Lower leg skin (tissue), 4 donors: ENCODE results near the gene SPATC1L. TPM values are rescaled to one million over a fixed set of nuclear protein-coding genes. Genes with fewer than 3 reads are reported as not detected.

Experiments used
- DNase-seq, 2 donors: peaks; one replicate each; pipeline ENCODE4 v3.0.0-alpha.2; 2019; ENCODE audit warnings: low spot score in 2 of 2
- H3K4me3 ChIP-seq: fragments of 200-600 bp; sonication (generic); 2 replicates; pipeline ENCODE4 v1.5.1; 2017; ENCODE audit warnings: mild to moderate bottlenecking, low read depth; ENCODE audit not compliant: poor library complexity, severe bottlenecking
- CTCF ChIP-seq, 3 donors: fragments of 450-650 bp; IDR thresholded peaks; one replicate each; pipeline ENCODE4 v1.5.1; 2016; ENCODE audit warnings: antibody characterized with exemption in 3 of 3, mild to moderate bottlenecking in 3 of 3, moderate library complexity in 2 of 3
- POLR2A ChIP-seq, 2 donors: fragments of 450-650 bp; IDR thresholded peaks; one replicate each; pipeline ENCODE4 v1.6.1; 2016 to 2017; ENCODE audit warnings: antibody characterized with exemption in 2 of 2, mild to moderate bottlenecking in 1 of 2, moderate library complexity in 1 of 2
- WGBS, 2 donors: methylation state at CpG; one replicate each; pipeline ENCODE4 v1.1.5; 2018; 5-methylcytosine and 5-hydroxymethylcytosine counted together
- intact Hi-C: fragments of 100-400 bp; cut with DNase I; formaldehyde crosslinking; loops from one replicate; pipeline ENCODE4 v1.15.0; 2023; ENCODE audit warnings: low total_unique reads
- total RNA-seq, 4 donors: library from RNA; depleted of rRNA; stranded (reverse); fragments of >200 nt; gene quantifications; one replicate each; pipeline ENCODE4 v1.1.0, GENCODE V29; 2016

Gene SPATC1L
- total RNA-seq, 4 donors from 2014 or later: 2.1 to 7.5 (median 4.0) TPM

GRCh38 chr21:46157987-46158451, 26.2 kb downstream of the SPATC1L start:
- WGBS, 2 donors: 88 to 93% methylated on average over 15 of the region's 15 CpGs
- intact Hi-C loops: no loop called here
- TF ChIP-seq POLR2A (IDR thresholded peaks at IDR 0.05) (no peak), CTCF (IDR thresholded peaks at IDR 0.05) (no peak)
- DNase-seq: peak in 1 of 2 donors; percentile 79
- no peak overlapping the region for H3K4me3 ChIP-seq

GRCh38 chr21:46157396-46157986, 26.8 kb downstream of the SPATC1L start:
- intact Hi-C loops: no loop called here
- 93 to 94% methylated on average over 12 of the region's 12 CpGs for WGBS, 2 donors
- peak in 1 of 2 donors; percentile 80 for DNase-seq
- H3K4me3 ChIP-seq: no peak overlapping the region
- TF ChIP-seq CTCF (IDR thresholded peaks at IDR 0.05) (no peak), POLR2A (IDR thresholded peaks at IDR 0.05) (no peak)

- WGBS, 2 donors: 78 to 85% methylated on average over 10 of the region's 10 CpGs
- intact Hi-C loops: no loop called here
- no peak for TF ChIP-seq CTCF (IDR thresholded peaks at IDR 0.05)
- TF ChIP-seq POLR2A (IDR thresholded peaks at IDR 0.05): no peak
- no peak overlapping the region for H3K4me3 ChIP-seq
- peak in 1 of 2 donors; percentile 74 for DNase-seq
Measured at GRCh38 chr21:46156678-46157077, 27.6 kb downstream of the SPATC1L start.

GRCh38 chr21:46156378-46156645, 27.9 kb downstream of the SPATC1L start:
- no peak for TF ChIP-seq CTCF (IDR thresholded peaks at IDR 0.05)
- no peak for TF ChIP-seq POLR2A (IDR thresholded peaks at IDR 0.05)
- DNase-seq: no peak
- intact Hi-C loops: no loop called here
- WGBS, 2 donors: 92 to 93% methylated on average over 7 of the region's 7 CpGs
- H3K4me3 ChIP-seq: no peak overlapping the region

GRCh38 chr21:46155514-46156377, 28.5 kb downstream of the SPATC1L start, which contains the start of gene FTCD:
FTCD (minus strand) TSS chr21:46155579; CDS start chr21:46155523, 56 bp downstream.
- DNase-seq: peak in 1 of 2 donors; percentile 82
- TF ChIP-seq CTCF (IDR thresholded peaks at IDR 0.05) (no peak), POLR2A (IDR thresholded peaks at IDR 0.05) (no peak)
- intact Hi-C loops: no loop called here
- no peak within 1 kb of the TSS for H3K4me3 ChIP-seq
- 83 to 87% methylated on average over 26 to 34 of the region's 34 CpGs for WGBS, 2 donors
